Cardiac septum (tissue), 1 donor: Measurements from ENCODE around the gene SOX15. TPM values are rescaled to one million over a fixed set of nuclear protein-coding genes. Genes with fewer than 3 reads are reported as not detected.
A peak's percentile ranks its signal among the peaks of the same experiment; 100 is the strongest.
"Not testable (repeated sequence)": the region's sequence is repeated elsewhere in the genome, so short reads cannot be mapped to it uniquely, and the experiment has no call there.

Experiments used
- DNase-seq: peaks from one replicate; pipeline ENCODE4 v3.0.0-alpha.2; 2020; ENCODE audit warnings: low spot score
- intact Hi-C: fragments of 100-400 bp; cut with DNase I; formaldehyde crosslinking; loops from one replicate; pipeline ENCODE4 v1.14.0; 2022
- long read RNA-seq: library from polyadenylated mRNA; unstranded; transcript quantifications from one replicate; pipeline ENCODE4 v2.0.0, GENCODE V29; 2021
- total RNA-seq: library from RNA; stranded (reverse); fragmentation: NEBNext Ultra II Directional; extraction: Animal tissue kit (Norgen Biotek cat#: 25700); gene quantifications from one replicate; pipeline ENCODE4 v1.2.1, GENCODE V29; 2021
- donor health status: DM: no; HTN: no; CAD: no.

Gene SOX15
- 1.1 TPM for total RNA-seq
- long read RNA-seq, transcript SOX15-201 (2 exons, 1,396 nt), result major isoform, 6 of 6 reads
- long read RNA-seq, partial matches to known transcripts, result 0 of 6 reads
- long read RNA-seq, other reads (novel, unspliced or antisense), result 0 of 6 reads

DNA sequence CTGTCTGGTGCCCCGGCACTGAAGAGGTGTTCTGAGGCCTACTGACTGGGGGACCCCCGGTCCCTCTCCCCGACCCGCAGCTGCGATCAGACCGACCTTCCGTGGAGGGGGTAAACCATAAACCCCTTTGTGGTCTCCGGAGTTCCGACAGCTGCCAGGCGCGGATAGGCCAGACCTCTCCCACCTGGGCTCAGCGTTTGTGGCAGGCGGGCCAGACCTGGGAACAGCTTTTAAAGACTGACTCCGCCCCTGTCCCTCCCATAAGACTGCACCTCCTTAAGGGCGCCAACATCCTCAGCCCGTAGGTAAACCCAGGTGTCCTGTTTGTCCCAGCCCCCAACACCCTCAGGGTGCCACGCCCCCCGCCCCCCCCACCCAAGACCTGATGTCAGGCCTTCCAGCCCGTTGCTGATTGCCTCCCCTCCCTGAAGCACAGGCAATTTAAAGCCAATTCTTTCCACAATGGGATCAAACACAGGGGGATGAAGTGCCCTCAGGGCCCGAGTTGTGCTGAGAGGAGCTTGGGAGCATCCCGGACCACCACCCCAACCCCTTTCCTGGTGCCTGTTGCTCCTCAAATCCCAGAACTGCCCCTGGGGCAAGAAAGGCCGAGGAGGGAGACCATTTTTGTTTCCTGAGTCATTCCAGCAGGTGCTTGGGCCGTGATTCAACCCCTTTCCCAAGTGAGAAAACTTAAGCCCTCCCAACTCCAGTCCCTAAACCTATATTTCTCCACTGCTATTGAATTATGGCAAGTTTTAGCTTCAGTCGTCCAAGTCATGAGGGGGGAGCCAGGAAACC is at the start of gene SOX15:
TSS of gene SOX15 (minus strand) at position 204 of the 801 bp plus-strand sequence. CDS start 418 bp downstream, outside the sequence.
- intact Hi-C loops, result loop anchor here (5.0 kb wide), 1 partner anchor 37 kb away; the partner anchor contains the start of gene SAT2
- DNase-seq, result no peak

DNA sequence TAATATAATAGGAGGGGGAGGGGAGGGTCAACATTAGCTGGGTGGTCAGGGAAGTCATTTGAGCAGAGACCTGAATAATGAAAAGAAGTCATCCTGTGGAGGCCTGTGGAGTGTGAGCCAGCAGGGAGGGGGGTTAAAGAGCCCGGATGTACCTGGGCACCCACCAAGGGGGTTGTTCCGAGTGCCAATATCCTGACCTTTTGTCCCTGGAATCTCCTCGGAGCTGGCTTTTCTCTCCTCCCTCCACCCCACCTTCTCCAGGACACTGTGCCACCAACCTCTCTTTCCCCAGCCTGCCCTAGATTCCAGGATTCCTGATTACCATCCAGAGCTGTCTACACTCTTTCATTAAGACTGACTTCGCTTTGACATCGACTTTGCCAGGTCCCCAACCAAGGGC is 46.3 kb upstream of the SOX15 start:
- DNase-seq, result no peak
- intact Hi-C loops, result no loop called here

DNA sequence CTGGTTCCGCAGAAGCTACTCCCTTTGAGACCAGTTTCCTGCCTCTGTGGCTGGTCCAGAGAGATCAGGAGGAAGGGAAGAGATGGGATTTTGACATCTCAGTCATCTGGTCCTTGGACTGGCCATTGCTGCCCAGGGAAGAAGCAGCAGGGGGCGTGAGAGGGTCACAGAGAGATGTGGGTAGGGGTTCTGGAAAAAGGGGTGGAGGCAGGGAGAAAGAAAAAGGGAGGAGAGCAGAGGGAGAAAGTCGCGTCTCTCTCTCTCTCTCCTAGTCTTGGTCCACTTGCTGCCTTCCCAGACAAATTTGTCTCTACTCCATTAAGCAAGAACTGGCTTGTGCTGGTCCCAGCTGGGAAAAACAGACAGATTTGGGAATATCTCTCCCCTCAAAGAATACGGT is 44.5 kb upstream of the SOX15 start:
- DNase-seq, result no peak
- intact Hi-C loops, result no loop called here

DNA sequence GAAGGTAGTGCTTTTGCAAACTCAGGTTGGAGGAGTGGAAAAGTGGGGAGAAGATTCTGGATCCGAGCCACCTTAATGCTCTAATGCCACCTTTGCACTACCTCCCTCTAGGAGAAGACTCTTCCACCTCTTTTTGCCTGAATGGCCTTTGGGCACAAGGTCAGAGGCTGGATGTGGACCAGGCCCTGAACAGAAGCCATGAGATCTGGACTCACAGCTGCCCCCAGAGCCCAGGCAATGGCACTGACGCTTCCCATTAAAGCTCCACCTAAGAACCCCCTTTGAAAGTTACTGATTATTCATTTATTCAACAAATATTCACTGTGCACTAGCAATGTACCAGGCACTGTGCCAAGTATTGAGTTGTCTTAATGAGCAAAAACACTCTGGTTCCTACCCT is 43.2 kb upstream of the SOX15 start:
- no peak for DNase-seq
- intact Hi-C loops, result no loop called here

- no peak for DNase-seq
These were observed 42.6 kb upstream of the SOX15 start for GRCh38 chr17:7632492-7632894.

GRCh38 chr17:7631398-7632380 is 41.8 kb upstream of the SOX15 start:
- intact Hi-C loops, result loop anchor here (2.0 kb wide), 1 partner anchor 55 kb away; the partner anchor contains the start of gene TP53
- no peak for DNase-seq

More at GRCh38 chr17:7632492-7632894, 42.6 kb upstream of the SOX15 start:
- intact Hi-C loops, result no loop called here

DNA sequence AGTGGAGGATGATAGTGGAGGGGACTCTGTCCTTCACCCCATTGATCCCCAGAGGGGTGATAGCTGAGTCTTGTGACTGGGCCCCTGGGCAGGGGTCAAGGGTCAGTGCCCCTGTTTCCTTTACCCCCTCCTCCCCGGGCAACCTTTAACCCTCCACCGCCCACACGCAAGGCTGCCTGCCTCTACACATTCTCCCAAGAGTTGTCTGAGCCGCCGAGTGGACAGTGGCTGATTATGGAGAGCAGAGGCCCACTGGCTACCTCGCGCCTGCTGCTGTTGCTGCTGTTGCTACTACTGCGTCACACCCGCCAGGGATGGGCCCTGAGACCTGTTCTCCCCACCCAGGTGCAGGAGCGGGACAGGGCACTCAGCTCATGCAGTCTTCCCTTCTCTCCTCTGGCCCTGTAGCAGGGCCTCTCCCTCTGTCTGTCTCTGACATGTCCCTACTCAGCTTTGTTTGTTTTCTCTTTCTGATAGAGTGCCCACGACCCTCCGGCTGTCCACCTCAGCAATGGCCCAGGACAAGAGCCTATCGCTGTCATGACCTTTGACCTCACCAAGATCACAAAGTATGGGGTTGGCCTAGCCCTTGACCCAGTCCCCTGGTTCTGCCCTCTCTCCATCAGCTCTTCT is 40.2 kb upstream of the SOX15 start, which contains the start of gene SHBG:
TSS of gene SHBG (plus strand) at position 197 of the 633 bp plus-strand sequence. CDS start at position 235, 38 bp downstream.
- no peak for DNase-seq

GRCh38 chr17:7627250-7628121 is 37.6 kb upstream of the SOX15 start, which contains the start of gene SAT2:
TSS of gene SAT2 (minus strand) at chr17:7627821. CDS start at chr17:7627635, 186 bp downstream.
- peak; percentile 96 for DNase-seq
- intact Hi-C loops, result loop anchor here (5.0 kb wide), 1 partner anchor 40 kb away; no protein-coding TSS in a partner anchor

More for the DNA sequence above, 40.2 kb upstream of the SOX15 start, which contains the start of gene SHBG:
- intact Hi-C loops, result loop anchor here (2.0 to 5.0 kb wide), 2 partner anchors 43 to 57 kb away; partner anchors contain the start of gene TP53

DNA sequence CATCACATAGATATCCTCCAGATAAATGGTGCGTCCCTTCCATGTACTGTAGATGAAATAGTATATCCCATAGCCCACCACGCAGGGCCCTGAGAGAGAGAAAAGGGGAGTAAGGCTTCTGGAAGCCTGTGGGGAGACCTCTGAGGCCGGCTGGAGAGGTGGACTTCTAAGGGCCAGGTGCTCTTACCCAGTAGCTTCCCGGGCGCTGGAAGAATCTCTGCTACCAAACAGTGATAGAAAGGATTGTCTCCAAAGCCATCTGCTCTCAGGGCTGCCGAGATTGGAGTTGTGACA is 37.0 kb upstream of the SOX15 start:
- intact Hi-C loops, result loop anchor here (5.0 kb wide), 1 partner anchor 40 kb away; no protein-coding TSS in a partner anchor
- DNase-seq, result no peak

DNA sequence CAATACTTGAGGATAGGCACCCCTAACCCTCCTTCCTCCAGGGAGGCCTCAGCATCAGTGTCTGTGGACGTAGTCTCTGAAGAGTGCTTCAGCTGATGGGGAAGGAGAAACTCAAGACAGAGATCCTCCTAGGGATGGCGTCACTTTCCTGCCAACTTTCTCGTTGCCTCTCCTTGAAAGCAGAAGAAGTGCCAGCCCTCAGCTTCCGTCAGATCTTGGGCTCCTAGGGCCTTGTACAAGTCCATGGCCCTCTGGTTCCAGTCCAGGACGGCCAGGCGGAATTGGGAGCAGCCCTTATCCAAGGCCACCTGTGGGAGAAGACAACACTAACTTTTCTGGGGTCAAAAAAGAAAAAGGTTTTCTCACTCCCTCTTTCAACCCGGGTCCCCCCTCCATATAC is 36.4 kb upstream of the SOX15 start:
- no peak for DNase-seq
- intact Hi-C loops, result loop anchor here (5.0 kb wide), 1 partner anchor 39 kb away; no protein-coding TSS in a partner anchor

- intact Hi-C loops, result loop anchor here (5.0 kb wide), 1 partner anchor 38 kb away; no protein-coding TSS in a partner anchor
These were observed 35.9 kb upstream of the SOX15 start for GRCh38 chr17:7625749-7626148.

GRCh38 chr17:7623661-7624060 is 33.8 kb upstream of the SOX15 start:
- intact Hi-C loops, result no loop called here

More at GRCh38 chr17:7625749-7626148, 35.9 kb upstream of the SOX15 start:
- DNase-seq, result not testable (repeated sequence)

GRCh38 chr17:7620835-7621234 is 30.9 kb upstream of the SOX15 start:
- intact Hi-C loops, result no loop called here
- no peak for DNase-seq

More at GRCh38 chr17:7623661-7624060, 33.8 kb upstream of the SOX15 start:
- DNase-seq, result no peak

DNA sequence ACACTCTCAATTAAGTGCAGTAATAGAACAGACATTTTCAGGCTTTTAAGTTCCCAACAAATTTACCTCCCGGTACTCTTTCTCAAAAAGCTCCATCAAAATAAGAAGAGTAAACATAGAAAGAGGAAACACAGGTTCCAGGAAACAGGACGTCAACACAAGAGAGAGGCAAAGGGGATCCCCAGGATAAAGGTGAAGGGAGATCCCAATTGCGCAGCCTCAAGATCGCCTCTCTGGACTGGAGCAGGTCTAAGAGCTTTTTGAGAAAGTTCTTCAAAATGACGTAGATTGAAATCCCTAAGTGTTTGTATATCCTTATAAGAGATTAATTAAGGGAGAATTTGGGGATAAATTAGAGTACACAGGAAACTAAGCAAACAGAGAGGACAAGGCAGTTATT is 28.7 kb upstream of the SOX15 start:
- intact Hi-C loops, result no loop called here
- DNase-seq, result no peak

GRCh38 chr17:7615265-7615747 is 25.4 kb upstream of the SOX15 start:
- DNase-seq, result no peak
- intact Hi-C loops, result loop anchor here (2.0 kb wide), 1 partner anchor 33 kb away; the partner anchor contains the start of gene MPDU1

DNA sequence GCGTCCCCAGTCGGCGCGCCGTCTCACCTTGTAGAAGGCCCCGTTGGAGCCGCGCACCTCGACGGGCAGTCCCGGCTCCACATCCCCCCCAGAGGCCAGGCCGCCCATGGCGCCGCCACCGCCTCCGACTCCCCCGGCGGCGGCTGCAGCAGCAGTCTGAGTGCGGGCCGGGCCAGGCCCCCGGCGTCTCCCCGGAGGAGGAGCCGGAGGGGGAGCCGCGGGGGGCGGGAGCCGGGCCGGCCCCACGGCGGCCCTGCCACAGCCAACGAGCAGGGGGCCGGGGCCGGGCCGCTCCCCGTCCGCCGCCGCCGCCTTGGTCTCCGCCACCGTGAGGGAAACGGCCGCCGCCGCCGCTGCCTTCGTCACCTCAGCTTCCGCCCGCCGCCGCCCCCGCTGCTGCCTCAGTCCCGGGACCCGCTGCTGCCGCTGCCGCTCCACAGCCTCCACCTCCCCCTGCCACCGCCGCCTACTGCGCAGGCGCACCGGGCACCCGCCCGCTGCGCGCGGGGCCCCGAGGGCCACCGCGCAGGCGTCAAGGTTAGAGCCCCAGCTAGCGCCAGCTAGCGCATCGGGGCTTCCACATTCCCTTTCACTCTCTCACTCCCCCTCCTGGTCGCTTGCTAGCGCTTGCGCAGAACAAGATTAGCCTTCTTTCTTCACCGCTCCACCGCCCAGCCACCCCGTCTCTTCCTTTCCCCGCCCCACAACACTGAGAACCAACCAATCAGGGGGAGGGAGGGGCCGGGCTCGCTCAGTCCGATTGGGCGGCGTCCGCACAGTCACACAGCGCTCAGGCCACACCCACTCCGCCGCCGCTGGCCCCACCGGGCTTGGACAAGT is 24.8 kb upstream of the SOX15 start, which contains the start of gene FXR2:
TSS of gene FXR2 (minus strand) at position 473 of the 840 bp plus-strand sequence. CDS start at position 108, 365 bp downstream.
- intact Hi-C loops, result loop anchor here (2.0 to 5.0 kb wide), 2 partner anchors 32 to 73 kb away; partner anchors contain the start of genes MPDU1, TP53 and WRAP53
- DNase-seq, result peak; percentile 100
